ENCODE data around the gene C11orf68.

The C11orf68 gene

DNA sequence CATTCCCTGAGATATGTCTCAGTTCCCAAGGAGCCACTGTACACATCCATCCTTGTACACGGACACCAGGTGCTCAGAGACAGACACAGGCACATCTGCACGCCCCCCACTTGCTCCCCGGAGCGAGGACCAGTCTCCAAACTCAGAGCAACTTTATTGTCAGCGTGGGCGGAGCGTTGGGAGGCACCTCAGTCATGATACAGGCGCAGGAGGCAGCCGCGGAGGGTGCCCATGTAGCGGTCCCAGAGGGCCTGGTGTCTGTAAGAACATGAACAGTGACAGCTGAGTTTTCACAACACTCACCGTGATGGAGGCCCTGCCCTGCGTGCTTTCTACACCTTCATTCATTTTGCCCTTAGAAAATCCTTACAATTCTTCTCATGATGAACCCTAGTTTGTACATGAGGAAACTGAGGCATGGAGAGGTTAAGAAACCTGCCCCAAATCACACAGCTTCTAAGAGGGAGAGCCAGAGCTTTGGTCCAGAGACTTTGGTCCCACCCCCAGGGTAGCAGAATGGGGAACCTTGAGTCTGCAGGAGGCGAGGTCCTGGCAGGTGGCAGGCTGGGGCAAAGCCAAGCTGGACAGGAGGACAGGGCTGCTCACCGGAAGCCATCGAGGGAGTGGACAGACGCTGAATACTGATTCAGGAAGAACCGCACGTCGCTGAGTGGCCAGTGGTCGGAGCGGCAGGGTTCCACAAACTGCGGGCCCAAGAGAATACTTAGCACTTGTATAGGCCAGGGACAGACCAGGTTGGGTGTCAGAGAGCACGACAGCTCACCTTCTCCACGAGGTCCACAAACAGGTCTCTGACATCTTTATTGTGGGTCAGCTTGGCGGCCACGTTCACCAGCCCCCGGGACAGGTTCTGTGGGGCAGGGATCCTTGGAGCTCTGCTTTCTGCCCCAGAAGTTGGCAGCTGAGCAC, 34.8 kb downstream of the C11orf68 start:
- TF ChIP-seq, protein P1, sequence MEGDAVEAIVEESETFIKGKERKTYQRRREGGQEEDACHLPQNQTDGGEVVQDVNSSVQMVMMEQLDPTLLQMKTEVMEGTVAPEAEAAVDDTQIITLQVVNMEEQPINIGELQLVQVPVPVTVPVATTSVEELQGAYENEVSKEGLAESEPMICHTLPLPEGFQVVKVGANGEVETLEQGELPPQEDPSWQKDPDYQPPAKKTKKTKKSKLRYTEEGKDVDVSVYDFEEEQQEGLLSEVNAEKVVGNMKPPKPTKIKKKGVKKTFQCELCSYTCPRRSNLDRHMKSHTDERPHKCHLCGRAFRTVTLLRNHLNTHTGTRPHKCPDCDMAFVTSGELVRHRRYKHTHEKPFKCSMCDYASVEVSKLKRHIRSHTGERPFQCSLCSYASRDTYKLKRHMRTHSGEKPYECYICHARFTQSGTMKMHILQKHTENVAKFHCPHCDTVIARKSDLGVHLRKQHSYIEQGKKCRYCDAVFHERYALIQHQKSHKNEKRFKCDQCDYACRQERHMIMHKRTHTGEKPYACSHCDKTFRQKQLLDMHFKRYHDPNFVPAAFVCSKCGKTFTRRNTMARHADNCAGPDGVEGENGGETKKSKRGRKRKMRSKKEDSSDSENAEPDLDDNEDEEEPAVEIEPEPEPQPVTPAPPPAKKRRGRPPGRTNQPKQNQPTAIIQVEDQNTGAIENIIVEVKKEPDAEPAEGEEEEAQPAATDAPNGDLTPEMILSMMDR (IDR thresholded peaks at IDR 0.05; ENCODE audit: low read depth, low read length): no peak
- H3K4me3 ChIP-seq (ENCODE audit: low read depth, low read length): no peak overlapping the region

DNA sequence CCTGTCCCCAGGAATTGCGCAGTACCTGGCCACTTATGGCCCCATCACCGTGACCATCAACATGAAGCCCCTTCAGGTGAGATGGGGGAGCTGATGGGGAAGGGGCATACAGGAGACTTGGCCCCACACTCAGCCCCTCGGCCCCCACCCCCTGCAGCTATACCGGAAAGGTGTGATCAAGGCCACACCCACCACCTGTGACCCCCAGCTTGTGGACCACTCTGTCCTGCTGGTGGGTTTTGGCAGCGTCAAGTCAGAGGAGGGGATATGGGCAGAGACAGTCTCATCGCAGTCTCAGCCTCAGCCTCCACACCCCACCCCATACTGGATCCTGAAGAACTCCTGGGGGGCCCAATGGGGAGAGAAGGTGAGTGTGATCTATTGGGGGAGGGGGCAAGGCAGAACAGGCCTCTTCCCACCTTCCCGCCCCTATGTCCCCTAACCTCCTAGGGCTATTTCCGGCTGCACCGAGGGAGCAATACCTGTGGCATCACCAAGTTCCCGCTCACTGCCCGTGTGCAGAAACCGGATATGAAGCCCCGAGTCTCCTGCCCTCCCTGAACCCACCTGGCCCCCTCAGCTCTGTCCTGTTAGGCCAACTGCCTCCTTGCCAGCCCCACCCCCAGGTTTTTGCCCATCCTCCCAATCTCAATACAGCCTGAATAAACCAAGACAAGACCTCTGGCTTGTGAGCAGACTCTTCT, 35.7 kb downstream of the C11orf68 start:
- H3K4me3 ChIP-seq (ENCODE audit: low read depth, low read length): no peak overlapping the region
- TF ChIP-seq, protein P1 (IDR thresholded peaks at IDR 0.05; ENCODE audit: low read depth, low read length): no peak

DNA sequence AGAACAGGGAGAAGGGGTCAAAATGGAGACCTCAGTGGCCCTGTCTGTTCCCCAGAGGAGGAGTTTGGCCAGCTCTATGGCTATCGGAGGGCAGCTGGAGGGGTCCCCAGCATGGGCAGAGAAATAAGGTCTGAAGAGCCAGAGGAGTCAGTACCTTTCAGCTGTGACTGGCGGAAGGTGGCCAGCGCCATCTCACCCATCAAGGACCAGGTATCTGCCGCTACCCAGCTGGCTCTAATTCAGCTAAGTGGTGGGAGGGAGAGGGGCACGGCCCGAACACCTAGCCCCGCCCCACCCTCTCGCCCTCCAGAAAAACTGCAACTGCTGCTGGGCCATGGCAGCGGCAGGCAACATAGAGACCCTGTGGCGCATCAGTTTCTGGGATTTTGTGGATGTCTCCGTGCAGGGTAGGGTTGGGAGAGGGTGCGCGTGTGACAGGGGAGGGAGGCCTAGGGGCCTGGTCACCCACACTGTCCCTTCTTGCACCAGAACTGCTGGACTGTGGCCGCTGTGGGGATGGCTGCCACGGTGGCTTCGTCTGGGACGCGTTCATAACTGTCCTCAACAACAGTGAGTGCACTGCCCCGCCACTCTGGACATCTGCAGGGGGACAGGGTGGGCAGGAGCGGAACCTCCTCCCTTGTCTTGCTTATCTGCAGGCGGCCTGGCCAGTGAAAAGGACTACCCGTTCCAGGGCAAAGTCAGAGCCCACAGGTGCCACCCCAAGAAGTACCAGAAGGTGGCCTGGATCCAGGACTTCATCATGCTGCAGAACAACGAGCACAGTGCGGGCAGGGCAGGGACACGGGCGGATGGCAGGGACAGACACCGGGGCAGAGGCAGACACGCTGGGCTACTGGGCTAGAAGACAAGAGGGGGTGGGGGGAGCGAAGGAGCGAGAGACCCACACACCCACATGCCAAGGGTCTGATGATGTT, 36.5 kb downstream of the C11orf68 start:
- H3K4me3 ChIP-seq (ENCODE audit: low read depth, low read length): no peak overlapping the region
- TF ChIP-seq, protein P1 (IDR thresholded peaks at IDR 0.05; ENCODE audit: low read depth, low read length): no peak

DNA sequence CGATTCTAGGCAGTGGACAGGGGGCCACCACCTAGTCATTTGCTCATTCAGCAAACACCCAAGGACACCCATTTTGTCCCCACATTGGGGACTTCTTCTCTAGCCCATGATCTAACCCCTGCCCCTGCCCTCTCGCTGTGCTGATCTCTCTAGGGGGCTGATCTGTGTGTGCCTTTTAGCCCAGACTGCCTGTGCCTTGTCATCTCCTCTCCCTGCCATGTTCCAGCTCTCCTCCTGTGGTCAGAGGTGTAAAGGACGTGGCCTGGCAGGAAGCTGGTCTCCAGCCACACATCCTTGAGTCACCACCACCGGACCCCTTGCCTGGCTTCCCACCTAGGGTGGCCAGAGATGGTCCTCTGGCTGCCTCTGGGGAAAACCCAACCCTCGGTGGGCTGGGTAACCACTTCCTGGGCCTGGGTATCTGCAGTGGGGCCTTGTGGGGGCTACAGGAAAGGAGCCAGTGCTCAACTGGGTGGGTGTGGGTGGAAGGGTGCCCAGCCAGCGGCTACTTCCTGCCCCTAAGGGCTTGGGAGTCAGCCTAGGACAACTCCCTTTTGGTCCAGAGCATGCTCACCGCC, 37.9 kb downstream of the C11orf68 start:
- TF ChIP-seq, protein P1 (IDR thresholded peaks at IDR 0.05; ENCODE audit: low read depth, low read length): no peak
- H3K4me3 ChIP-seq (ENCODE audit: low read depth, low read length): no peak overlapping the region

DNA sequence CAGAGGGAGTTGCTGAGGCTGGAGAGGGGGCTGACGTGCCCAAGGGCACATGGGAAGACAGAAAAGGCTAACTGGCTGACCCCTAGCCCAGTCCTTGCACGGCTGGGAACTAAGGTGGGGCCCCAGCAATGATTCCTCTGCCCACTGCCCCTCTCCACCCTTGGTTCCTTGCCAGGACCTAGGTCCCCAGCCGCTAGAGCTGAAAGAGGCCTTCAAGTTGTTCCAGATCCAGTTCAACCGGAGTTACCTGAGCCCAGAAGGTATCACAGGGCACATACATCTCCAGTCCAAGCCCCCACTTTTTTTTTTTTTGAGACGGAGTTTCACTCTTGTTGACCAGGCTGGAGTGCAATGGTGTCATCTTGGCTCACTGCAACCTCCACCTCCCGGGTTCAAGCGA, 38.8 kb downstream of the C11orf68 start:
- TF ChIP-seq, protein P1 (IDR thresholded peaks at IDR 0.05; ENCODE audit: low read depth, low read length): no peak
- H3K4me3 ChIP-seq (ENCODE audit: low read depth, low read length): no peak overlapping the region

DNA sequence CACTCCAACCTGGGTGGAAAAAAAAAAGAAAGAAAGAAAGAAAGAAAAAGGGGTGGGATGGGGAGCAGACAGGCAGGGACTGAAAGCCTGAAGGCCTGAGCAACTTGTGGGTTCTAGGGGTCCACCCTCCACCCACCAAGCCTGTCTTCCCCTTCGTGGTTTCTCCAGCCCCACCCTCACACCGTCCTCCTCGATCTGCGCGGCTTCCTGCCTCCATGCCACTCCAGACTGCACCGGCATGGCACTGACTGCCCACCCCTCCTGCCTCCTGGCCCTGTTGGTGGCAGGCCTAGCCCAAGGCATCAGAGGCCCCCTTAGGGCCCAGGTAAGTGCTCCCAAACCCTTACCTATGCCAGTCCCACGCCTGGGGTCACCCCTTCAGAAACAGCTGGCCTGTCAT, 39.2 kb downstream of the C11orf68 start, which contains the start of gene CTSW:
Gene CTSW, plus strand, starts transcription at position 221 of the 400 bp plus-strand sequence. Its CDS starts 18 bp downstream, at position 239.
- no peak within 1 kb of the TSS for H3K4me3 ChIP-seq (ENCODE audit: low read depth, low read length)
- TF ChIP-seq, protein P1 (IDR thresholded peaks at IDR 0.05; ENCODE audit: low read depth, low read length): no peak

Measured in WI38 (cell line).